ENCODE measurements around the gene DNAJA1.
A peak's percentile ranks its signal among the peaks of the same experiment; 100 is the strongest.
"Not testable (repeated sequence)": the region's sequence is repeated elsewhere in the genome, so short reads cannot be mapped to it uniquely, and the experiment has no call there.

Gene DNAJA1

GRCh38 chr9:33024966-33025571, at the start of gene DNAJA1:
Gene DNAJA1, plus strand, starts transcription at chr9:33025273. Its CDS starts 1,212 bp downstream, at chr9:33026485.
- peak; percentile 98 for DNase-seq (ENCODE audit: low spot score)

DNA sequence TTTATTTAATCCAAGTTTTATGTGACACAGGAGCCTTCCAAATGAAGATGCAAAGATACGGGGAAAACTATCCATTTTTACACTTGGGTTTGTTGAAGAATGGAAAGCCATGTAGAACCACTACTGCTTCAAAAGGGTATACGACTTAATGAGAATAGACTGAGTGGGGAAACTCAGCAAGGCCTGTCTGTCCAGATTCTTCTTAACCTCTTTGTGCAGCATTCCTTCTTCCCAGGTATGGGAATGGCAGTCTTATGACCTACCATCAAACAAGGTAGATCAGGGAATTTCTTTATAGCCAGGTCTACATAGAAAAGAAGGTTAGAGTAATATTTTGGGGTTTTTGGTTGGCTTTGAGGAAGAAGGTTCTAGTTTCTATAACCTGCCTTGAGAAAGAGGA, 47.0 kb upstream of the DNAJA1 start:
- DNase-seq (ENCODE audit: low spot score), result no peak

DNA sequence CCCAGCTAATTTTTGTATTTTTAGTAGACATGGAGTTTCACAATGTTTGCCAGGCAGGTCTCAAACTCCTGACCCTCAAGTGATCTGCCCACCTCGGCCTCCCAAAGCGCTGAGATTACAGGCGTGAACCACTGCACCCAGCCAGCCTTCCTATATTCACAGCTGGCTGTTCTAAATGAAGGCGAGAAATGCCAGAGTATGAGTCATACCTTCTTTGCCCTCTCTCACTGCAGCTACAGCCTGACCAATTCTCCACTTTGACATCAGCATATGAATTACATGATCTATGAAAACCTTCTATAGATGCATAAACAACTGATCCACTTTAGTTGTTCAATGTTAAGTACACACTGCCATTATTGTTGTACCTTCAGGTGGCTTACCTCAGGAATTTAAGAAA, 38.1 kb upstream of the DNAJA1 start:
- DNase-seq (ENCODE audit: low spot score), result no peak

DNA sequence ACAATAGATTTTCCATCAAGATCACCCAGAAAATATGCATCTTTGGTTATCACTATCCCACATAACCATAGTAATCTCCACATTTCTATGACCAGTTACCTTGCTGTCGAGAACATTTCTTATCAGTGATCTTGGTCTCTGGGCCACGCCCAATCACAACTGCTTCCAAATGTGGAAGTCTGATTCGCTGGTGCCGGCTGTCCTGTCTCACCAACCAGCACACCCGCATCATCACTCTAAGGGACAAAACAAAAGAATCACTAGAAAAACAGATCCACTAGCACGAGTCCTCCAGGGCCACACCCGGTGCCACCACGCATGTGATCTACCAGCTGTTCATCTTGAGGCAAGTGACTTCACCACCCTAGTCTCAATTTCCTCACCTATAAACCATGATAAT, 35.4 kb upstream of the DNAJA1 start:
- DNase-seq (ENCODE audit: low spot score), result no peak

DNA sequence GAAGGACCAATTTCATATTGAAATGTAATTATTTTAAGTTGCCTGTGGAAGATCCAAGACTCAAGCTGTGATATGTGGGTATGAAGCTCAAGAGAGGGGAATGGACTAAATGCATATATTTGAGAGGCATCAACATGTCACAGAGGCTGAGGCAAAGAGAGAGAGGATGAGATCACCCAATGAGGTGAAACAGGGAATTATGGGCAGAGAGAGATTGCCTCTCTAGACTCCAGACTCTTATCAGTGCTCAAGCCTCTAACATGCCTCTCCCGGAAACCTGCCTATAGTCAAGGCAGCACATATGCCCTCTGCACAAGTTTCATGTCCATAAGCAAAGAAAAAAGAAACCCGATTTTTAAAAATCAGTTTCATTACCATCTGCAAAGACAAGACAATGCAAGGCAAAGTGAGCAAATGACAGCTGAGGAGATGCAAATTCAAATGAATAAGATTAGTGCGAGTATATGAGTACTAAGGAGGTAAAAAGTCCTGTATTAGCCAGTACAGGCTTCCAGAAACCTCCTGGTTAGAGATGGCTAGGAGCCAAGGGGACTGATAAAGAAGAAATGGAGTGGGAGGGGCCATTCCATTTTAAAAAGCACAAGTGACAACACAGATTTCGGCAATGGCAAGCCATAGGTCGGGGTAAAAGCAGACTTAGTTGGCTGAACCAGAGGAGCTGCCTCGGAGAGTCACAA, 33.0 kb upstream of the DNAJA1 start:
- no peak for DNase-seq (ENCODE audit: low spot score)

- DNase-seq (ENCODE audit: low spot score), result no peak
Measured at GRCh38 chr9:32992595-32993238, 32.4 kb upstream of the DNAJA1 start.

GRCh38 chr9:33000682-33001055, 24.4 kb upstream of the DNAJA1 start:
- DNase-seq (ENCODE audit: low spot score), result not testable (repeated sequence)

GRCh38 chr9:33005335-33005734, 19.7 kb upstream of the DNAJA1 start:
- not testable (repeated sequence) for DNase-seq (ENCODE audit: low spot score)

DNA sequence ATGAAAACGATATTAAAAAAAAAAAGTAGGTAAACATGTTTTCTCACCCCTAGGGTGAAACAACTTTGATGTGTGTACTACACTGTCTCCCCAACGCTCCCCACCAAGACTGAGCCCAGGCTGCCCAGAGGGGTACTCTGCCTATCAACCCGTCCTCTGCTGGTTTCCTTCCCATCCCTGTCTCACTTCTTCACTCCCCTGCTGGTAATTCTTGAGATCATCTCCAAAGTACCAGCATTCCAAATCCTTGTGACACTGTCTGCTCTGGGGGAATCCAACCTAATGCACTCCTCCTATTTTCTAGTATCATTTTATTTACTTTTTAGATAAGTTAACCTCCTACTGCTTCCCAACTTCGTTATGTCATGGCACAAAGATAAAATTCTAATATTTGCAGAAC, 17.3 kb upstream of the DNAJA1 start:
- DNase-seq (ENCODE audit: low spot score), result no peak

GRCh38 chr9:33011831-33012230, 13.2 kb upstream of the DNAJA1 start:
- DNase-seq (ENCODE audit: low spot score), result no peak

- no peak for DNase-seq (ENCODE audit: low spot score)
Measured at GRCh38 chr9:33012328-33013069, 12.6 kb upstream of the DNAJA1 start.

- DNase-seq (ENCODE audit: low spot score), result no peak
Measured at GRCh38 chr9:33013962-33014664, 11.0 kb upstream of the DNAJA1 start.

DNA sequence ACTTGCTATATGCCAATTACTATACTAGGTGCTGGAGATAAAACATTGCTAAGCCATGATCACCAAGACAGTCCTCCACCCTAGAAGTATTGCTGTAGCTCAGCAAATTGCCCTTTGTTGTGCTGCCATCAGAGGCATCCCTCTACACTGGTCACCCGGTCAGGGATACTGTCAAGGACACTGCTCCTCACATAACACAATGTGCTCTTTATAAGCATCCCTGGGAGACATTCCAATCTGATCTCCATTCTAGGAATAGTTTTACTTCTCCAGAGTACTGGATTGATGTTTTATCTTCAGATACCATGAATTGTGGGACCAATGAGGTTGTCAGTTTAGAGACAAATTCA, 10.4 kb upstream of the DNAJA1 start:
- DNase-seq (ENCODE audit: low spot score), result no peak

- no peak for DNase-seq (ENCODE audit: low spot score)
Measured at GRCh38 chr9:33017283-33018041, 7.6 kb upstream of the DNAJA1 start.

GRCh38 chr9:33019797-33020196, 5.3 kb upstream of the DNAJA1 start:
- DNase-seq (ENCODE audit: low spot score), result no peak

- no peak for DNase-seq (ENCODE audit: low spot score)
Measured at GRCh38 chr9:33022303-33022702, 2.8 kb upstream of the DNAJA1 start.

GRCh38 chr9:33022755-33023154, 2.3 kb upstream of the DNAJA1 start:
- no peak for DNase-seq (ENCODE audit: low spot score)

DNA sequence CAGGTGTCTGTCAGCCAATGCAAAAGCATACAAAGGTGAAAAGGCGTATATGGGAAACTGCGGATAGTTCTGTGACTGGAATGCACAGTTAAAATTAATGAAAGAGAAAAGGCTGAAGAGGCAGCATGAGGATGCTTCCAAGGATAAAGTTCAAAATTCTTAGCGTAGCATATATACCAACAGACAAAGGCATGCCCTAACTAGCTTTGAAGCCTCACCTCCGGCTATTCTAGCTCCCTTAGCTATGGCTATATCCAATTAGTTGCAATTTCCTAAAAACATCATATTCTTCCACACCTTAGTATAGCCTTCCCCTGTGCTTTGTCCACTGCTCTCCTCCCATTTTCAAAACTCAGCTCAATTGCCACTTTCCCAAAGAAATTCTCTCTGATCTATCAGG, 1.4 kb upstream of the DNAJA1 start:
- DNase-seq (ENCODE audit: low spot score), result no peak

DNA sequence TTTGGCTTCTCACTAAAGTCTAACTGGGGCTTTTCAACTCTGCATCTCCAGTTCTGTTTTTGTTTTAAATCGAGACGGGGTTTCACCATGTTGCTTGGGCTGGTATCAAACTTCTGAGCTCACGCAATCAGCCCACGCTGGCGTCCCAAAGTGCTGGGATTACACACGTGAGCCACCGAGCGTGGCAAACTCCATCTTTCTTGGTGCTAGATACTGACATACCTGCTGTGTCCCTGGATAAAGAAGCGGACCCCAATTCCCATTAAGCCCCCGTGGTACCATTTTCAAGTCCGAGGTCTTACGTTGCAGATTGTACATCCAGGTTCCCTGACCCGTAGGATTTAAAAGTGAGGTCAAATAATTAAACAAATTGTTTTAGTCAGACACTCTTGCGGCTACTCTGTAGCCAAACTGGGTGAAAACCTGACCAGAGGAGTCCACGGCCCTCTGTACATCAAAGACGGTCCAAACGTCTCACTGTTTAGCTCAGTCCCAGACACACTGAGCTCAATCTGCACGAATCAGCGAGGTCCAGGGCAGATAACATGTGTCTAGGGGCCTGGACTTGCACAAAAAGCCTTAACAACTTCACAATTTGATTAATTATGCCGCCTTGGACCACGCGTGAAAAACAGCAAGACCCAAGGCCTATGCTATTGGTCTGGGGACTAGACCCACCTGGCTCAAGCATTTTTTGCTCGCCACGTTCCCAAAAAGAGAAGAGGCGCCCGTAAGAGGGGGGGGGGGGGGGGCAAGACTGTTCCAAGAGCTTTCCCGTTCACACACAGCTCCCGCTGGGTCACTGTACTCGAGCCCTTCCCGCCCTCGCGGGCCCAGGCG, 727 bp upstream of the DNAJA1 start:
- DNase-seq (ENCODE audit: low spot score), result no peak

- peak; percentile 88 for DNase-seq (ENCODE audit: low spot score)
Measured at GRCh38 chr9:33025572-33026342, 684 bp downstream of the DNAJA1 start.
